NCI-H446 (cell line): Measurements from ENCODE around the gene ORMDL2.

ENCODE experiments used
- DNase-seq, 2 experiments: peaks; one replicate each; lab custom pipeline; 2025; lab: John Stamatoyannopoulos, UW

Gene ORMDL2

GRCh38 chr12:55817345-55818139 lies at the start of gene ORMDL2, which contains the start of gene SARNP:
Gene ORMDL2, plus strand, starts transcription at chr12:55818041. Its CDS starts 959 bp downstream, at chr12:55819000.
Gene SARNP, minus strand, starts transcription at chr12:55817724. Its CDS starts 23 bp downstream, at chr12:55817701.
- DNase-seq: peak; percentile 99

- DNase-seq: no peak
Observed at GRCh38 chr12:55771736-55772135, 46.1 kb upstream of the ORMDL2 start.

GRCh38 chr12:55777856-55778255 lies 40.0 kb upstream of the ORMDL2 start:
- no peak for DNase-seq

GRCh38 chr12:55780685-55781084 lies 37.2 kb upstream of the ORMDL2 start:
- no peak for DNase-seq

- no peak for DNase-seq
Observed at GRCh38 chr12:55788546-55788945, 29.3 kb upstream of the ORMDL2 start.

GRCh38 chr12:55789171-55789570 lies 28.7 kb upstream of the ORMDL2 start:
- DNase-seq: no peak

GRCh38 chr12:55789893-55790292 lies 27.9 kb upstream of the ORMDL2 start:
- no peak for DNase-seq

GRCh38 chr12:55795950-55796349 lies 21.9 kb upstream of the ORMDL2 start:
- DNase-seq: no peak

- peak in 1 of 2 experiments; percentile 10 for DNase-seq
Observed at GRCh38 chr12:55797068-55797467, 20.8 kb upstream of the ORMDL2 start.

GRCh38 chr12:55797550-55797949 lies 20.3 kb upstream of the ORMDL2 start:
- DNase-seq: no peak

- no peak for DNase-seq
Observed at GRCh38 chr12:55806982-55807381, 10.9 kb upstream of the ORMDL2 start.

GRCh38 chr12:55809274-55809673 lies 8.6 kb upstream of the ORMDL2 start:
- DNase-seq: no peak

- DNase-seq: no peak
Observed at GRCh38 chr12:55812088-55812487, 5.8 kb upstream of the ORMDL2 start.

- no peak for DNase-seq
Observed at GRCh38 chr12:55814257-55814656, 3.6 kb upstream of the ORMDL2 start.

- DNase-seq: no peak
Observed at GRCh38 chr12:55815473-55815872, 2.4 kb upstream of the ORMDL2 start.

- DNase-seq: no peak
Observed at GRCh38 chr12:55816881-55817344, 928 bp upstream of the ORMDL2 start.

GRCh38 chr12:55818140-55818728 lies 393 bp downstream of the ORMDL2 start:
- DNase-seq: peak in 1 of 2 experiments; percentile 68

- DNase-seq: no peak
Observed at GRCh38 chr12:55818886-55819285, 1.0 kb downstream of the ORMDL2 start.

- no peak for DNase-seq
Observed at GRCh38 chr12:55820679-55821078, 2.8 kb downstream of the ORMDL2 start.

GRCh38 chr12:55822228-55822627 lies 4.4 kb downstream of the ORMDL2 start:
- no peak for DNase-seq

GRCh38 chr12:55823419-55823818 lies 5.6 kb downstream of the ORMDL2 start:
- DNase-seq: no peak

GRCh38 chr12:55824726-55825125 lies 6.9 kb downstream of the ORMDL2 start:
- no peak for DNase-seq

- no peak for DNase-seq
Observed at GRCh38 chr12:55827806-55828205, 10.0 kb downstream of the ORMDL2 start.
